Suprapubic skin (tissue), 3 donors: ENCODE measurements around the gene G6PC2.
"Not testable (repeated sequence)": the region's sequence is repeated elsewhere in the genome, so short reads cannot be mapped to it uniquely, and the experiment has no call there.

Experiments
- EP300 ChIP-seq: sonication (generic); formaldehyde crosslinking; IDR thresholded peaks from one replicate; pipeline ENCODE4 v1.6.1; 2017; ENCODE audit warnings: antibody characterized with exemption
- TF ChIP-seq, protein P1 (sequence below), 2 donors: fragments of 200-600 bp in 1 of 2; fragments of 450-650 bp in 1 of 2; sonication (generic) in 1 of 2; IDR thresholded peaks; one replicate each; pipeline ENCODE4 v1.5.1; 2016 to 2019; ENCODE audit warnings: antibody characterized with exemption in 2 of 2, mild to moderate bottlenecking in 1 of 2, moderate library complexity in 1 of 2

- TF ChIP-seq, protein P1, sequence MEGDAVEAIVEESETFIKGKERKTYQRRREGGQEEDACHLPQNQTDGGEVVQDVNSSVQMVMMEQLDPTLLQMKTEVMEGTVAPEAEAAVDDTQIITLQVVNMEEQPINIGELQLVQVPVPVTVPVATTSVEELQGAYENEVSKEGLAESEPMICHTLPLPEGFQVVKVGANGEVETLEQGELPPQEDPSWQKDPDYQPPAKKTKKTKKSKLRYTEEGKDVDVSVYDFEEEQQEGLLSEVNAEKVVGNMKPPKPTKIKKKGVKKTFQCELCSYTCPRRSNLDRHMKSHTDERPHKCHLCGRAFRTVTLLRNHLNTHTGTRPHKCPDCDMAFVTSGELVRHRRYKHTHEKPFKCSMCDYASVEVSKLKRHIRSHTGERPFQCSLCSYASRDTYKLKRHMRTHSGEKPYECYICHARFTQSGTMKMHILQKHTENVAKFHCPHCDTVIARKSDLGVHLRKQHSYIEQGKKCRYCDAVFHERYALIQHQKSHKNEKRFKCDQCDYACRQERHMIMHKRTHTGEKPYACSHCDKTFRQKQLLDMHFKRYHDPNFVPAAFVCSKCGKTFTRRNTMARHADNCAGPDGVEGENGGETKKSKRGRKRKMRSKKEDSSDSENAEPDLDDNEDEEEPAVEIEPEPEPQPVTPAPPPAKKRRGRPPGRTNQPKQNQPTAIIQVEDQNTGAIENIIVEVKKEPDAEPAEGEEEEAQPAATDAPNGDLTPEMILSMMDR (IDR thresholded peaks at IDR 0.05): not testable (repeated sequence)
- TF ChIP-seq EP300: not testable (repeated sequence)
These were observed 18.9 kb upstream of the G6PC2 start for GRCh38 chr2:168882163-168882562.
